ENCODE results near the gene PNMA8C. TPM values are rescaled to one million over a fixed set of nuclear protein-coding genes. Genes with fewer than 3 reads are reported as not detected.

PNMA8C gene
- total and polyA plus RNA-seq, 2 donors (not counting 3 experiments of a cell fraction or from before 2014, with no cell fraction given), result not detected

- H3K27ac ChIP-seq (ENCODE audit: insufficient read depth, low read depth, low read length), result no peak overlapping the region
- H3K36me3 ChIP-seq (ENCODE audit: control insufficient read depth in 2 of 2, extremely low read depth in 1 of 2, insufficient read depth in 2 of 2, low read length in 2 of 2), result peaks cover 8 to 14% of the 10 kb centered on the region in 2 experiments
- no peaks in the 10 kb centered on the region for H3K9me3 ChIP-seq (replicated peaks; ENCODE audit: control insufficient read depth, insufficient read depth, low read length)
- CTCF ChIA-PET, result interaction anchor here (0.7 to 4.3 kb wide), 5 partner anchors 30 to 119 kb away, joined by 3 to 72 read pairs (median 30); no protein-coding TSS in a partner anchor
- H4K20me1 ChIP-seq (replicated peaks; ENCODE audit: control insufficient read depth, extremely low read depth, insufficient read depth, low read length), result no peaks in the 10 kb centered on the region
- no peaks in the 10 kb centered on the region for H3K9me1 ChIP-seq (replicated peaks; ENCODE audit: control insufficient read depth, extremely low read depth, insufficient read depth, low read length)
- no peaks in the 10 kb centered on the region for H3K79me2 ChIP-seq (ENCODE audit: control insufficient read depth, insufficient read depth, low read length)
- FAIRE-seq, result no peak
- no peaks in the 10 kb centered on the region for H3K4me1 ChIP-seq (ENCODE audit: control insufficient read depth, extremely low read depth, insufficient read depth, low read length)
- no peak overlapping the region for H3K4me3 ChIP-seq (replicated peaks in 1 of 3; ENCODE audit: insufficient read depth in 1 of 3, low read depth in 1 of 3, low read length in 3 of 3)
- intact Hi-C loops (cut with micrococcal nuclease) (no loop called here), dilution Hi-C loops (cut with MboI; ENCODE audit: extremely low pct_ligation_motif_present, low sequenced_read_pairs) (no loop called here)
- TF ChIP-seq MAX (IDR thresholded peaks at IDR 0.05; ENCODE audit: insufficient read depth, insufficient read length) (no peak), MYC (IDR thresholded peaks at IDR 0.05; ENCODE audit: low read depth, low read length) (no peak), JUN (IDR thresholded peaks at IDR 0.05; ENCODE audit: borderline replicate concordance, insufficient read depth, insufficient read length, low read depth) (no peak), POLR2A (IDR thresholded peaks at IDR 0.05; ENCODE audit: low read depth, low read length) (no peak), FOS (IDR thresholded peaks at IDR 0.05; ENCODE audit: borderline replicate concordance, insufficient read depth, low read length) (no peak), GATA2 (IDR thresholded peaks at IDR 0.05; ENCODE audit: insufficient read depth, insufficient read length, low read depth, low read length) (no peak), CTCF (IDR thresholded peaks at IDR 0.05; ENCODE audit: extremely low read depth in 1 of 2, insufficient read depth in 1 of 2, low read depth in 1 of 2, low read length in 2 of 2) (no peak), POLR2AphosphoS5 (IDR thresholded peaks at IDR 0.05; ENCODE audit: insufficient read depth, low read depth, low read length) (no peak), EZH2 (IDR thresholded peaks at IDR 0.05; ENCODE audit: borderline replicate concordance, low read depth, low read length, severe bottlenecking) (no peak)
- no peaks in the 10 kb centered on the region for H3K27me3 ChIP-seq (ENCODE audit: control insufficient read depth in 2 of 2, insufficient read depth in 2 of 2, low read length in 2 of 2)
- BruUV-seq (replicated peaks), result no TSS peak
- H3K9ac ChIP-seq (replicated peaks; ENCODE audit: extremely low read depth, insufficient read depth, low read length), result no peak overlapping the region
- no peak for DNase-seq (ENCODE audit: low read depth, low spot score)
- no peak overlapping the region for H3K4me2 ChIP-seq (ENCODE audit: insufficient read depth, low read length)
- POLR2A ChIA-PET, result no interaction called here
- H2AFZ ChIP-seq (ENCODE audit: low read depth, low read length), result no peak overlapping the region
Measured at GRCh38 chr19:46394402-46394797, 34.3 kb downstream of the PNMA8C start.
